IMR-90 (cell line): ENCODE results near the gene MEGF9.

Experiments
- TF ChIP-seq, protein P1 (sequence below): fragments of 150-350 bp; IDR thresholded peaks from 2 replicates; pipeline ENCODE4 v1.6.1; 2017; ENCODE audit warnings: mild to moderate bottlenecking, antibody characterized with exemption, low read length, low read depth
- TF ChIP-seq, protein P2 (sequence below): conservative IDR thresholded peaks from 2 replicates; pipeline ENCODE4 v1.5.1; 2012; ENCODE audit warnings: mild to moderate bottlenecking, low read depth, low read length, improper control_type of control experiment

- TF ChIP-seq, protein P1, sequence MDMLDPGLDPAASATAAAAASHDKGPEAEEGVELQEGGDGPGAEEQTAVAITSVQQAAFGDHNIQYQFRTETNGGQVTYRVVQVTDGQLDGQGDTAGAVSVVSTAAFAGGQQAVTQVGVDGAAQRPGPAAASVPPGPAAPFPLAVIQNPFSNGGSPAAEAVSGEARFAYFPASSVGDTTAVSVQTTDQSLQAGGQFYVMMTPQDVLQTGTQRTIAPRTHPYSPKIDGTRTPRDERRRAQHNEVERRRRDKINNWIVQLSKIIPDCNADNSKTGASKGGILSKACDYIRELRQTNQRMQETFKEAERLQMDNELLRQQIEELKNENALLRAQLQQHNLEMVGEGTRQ, result no peak
- TF ChIP-seq, protein P2, sequence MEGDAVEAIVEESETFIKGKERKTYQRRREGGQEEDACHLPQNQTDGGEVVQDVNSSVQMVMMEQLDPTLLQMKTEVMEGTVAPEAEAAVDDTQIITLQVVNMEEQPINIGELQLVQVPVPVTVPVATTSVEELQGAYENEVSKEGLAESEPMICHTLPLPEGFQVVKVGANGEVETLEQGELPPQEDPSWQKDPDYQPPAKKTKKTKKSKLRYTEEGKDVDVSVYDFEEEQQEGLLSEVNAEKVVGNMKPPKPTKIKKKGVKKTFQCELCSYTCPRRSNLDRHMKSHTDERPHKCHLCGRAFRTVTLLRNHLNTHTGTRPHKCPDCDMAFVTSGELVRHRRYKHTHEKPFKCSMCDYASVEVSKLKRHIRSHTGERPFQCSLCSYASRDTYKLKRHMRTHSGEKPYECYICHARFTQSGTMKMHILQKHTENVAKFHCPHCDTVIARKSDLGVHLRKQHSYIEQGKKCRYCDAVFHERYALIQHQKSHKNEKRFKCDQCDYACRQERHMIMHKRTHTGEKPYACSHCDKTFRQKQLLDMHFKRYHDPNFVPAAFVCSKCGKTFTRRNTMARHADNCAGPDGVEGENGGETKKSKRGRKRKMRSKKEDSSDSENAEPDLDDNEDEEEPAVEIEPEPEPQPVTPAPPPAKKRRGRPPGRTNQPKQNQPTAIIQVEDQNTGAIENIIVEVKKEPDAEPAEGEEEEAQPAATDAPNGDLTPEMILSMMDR, result no peak
Observed at GRCh38 chr9:120680579-120680978, 33.7 kb downstream of the MEGF9 start.
